ENCODE results near the gene ADAM17. TPM values are rescaled to one million over a fixed set of nuclear protein-coding genes. Genes with fewer than 3 reads are reported as not detected.

The ADAM17 gene
- polyA plus RNA-seq, 3 donors, result 30.2 to 34.8 (median 30.9) TPM

GRCh38 chr2:9519250-9519649, 36.4 kb downstream of the ADAM17 start:
- H3K36me3 Mint-ChIP-seq, result peaks cover 63 to 81% of the 10 kb centered on the region in 2 donors

GRCh38 chr2:9518780-9519179, 36.9 kb downstream of the ADAM17 start:
- no peak overlapping the region for H3K4me3 Mint-ChIP-seq

More at GRCh38 chr2:9519250-9519649, 36.4 kb downstream of the ADAM17 start:
- no peaks in the 10 kb centered on the region for H3K4me1 Mint-ChIP-seq
- peak overlapping the region in 1 of 2 donors; percentile 31 for H3K4me3 Mint-ChIP-seq
- Histone ChIP-seq H3K9me3 (replicated peaks in 1 of 2; ENCODE audit: control insufficient read depth in 1 of 2, insufficient read depth in 1 of 2, low read length in 2 of 2) (no peaks in the 10 kb centered on the region), H3K4me1 (ENCODE audit: control insufficient read depth in 1 of 2, insufficient read depth in 2 of 2, low read length in 2 of 2) (no peaks in the 10 kb centered on the region), H3K9ac (ENCODE audit: insufficient read depth, low read length, poor library complexity, severe bottlenecking) (no peak overlapping the region), H4K20me1 (ENCODE audit: insufficient read depth, low read length) (peaks cover 21% of the 10 kb centered on the region), H3K27ac (ENCODE audit: low read depth in 1 of 2, low read length in 2 of 2) (peak overlapping the region in 1 of 2 donors; percentile 51), H3K4me2 (replicated peaks; ENCODE audit: extremely low read depth, low read length, poor library complexity, severe bottlenecking) (no peak overlapping the region), H3K4me3 (replicated peaks in 1 of 3; ENCODE audit: low read depth in 2 of 3, low read length in 3 of 3) (no peak overlapping the region), H3K79me2 (ENCODE audit: insufficient read depth, low read length) (no peaks in the 10 kb centered on the region), H2AFZ (ENCODE audit: insufficient read depth, low read depth, low read length, poor library complexity, severe bottlenecking) (no peak overlapping the region), H3K27me3 (ENCODE audit: control insufficient read depth in 2 of 2, insufficient read depth in 2 of 2, low read length in 2 of 2) (no peaks in the 10 kb centered on the region), H3K36me3 (replicated peaks in 1 of 2; ENCODE audit: control insufficient read depth in 1 of 2, insufficient read depth in 2 of 2, low read length in 2 of 2) (peaks cover 72 to 95% of the 10 kb centered on the region in 2 donors)
- H3K27me3 Mint-ChIP-seq (ENCODE audit: low read depth in 3 of 3), result peaks cover 0 to 1% (median 0%) of the 10 kb centered on the region in 3 donors
- H3K27ac Mint-ChIP-seq, result peak overlapping the region in 4 of 7 donors; percentile 48 to 76 (median 68)
- peaks cover 0 to 6% (median 0%) of the 10 kb centered on the region in 7 donors for H3K9me3 Mint-ChIP-seq
- WGBS (ENCODE audit: insufficient coverage), result no CpG with 5 or more reads among the region's 2 CpGs
- intact Hi-C loops (cut with micrococcal nuclease), result loop anchor here in 1 of 2 donors (10.0 kb wide), 1 partner anchor 46 kb away; no protein-coding TSS in a partner anchor
- DNase-seq, result peak in 2 of 3 donors; percentile 7 to 12
- TF ChIP-seq CTCF (IDR thresholded peaks at IDR 0.05), result no peak

More at GRCh38 chr2:9518780-9519179, 36.9 kb downstream of the ADAM17 start:
- H3K79me2 ChIP-seq (ENCODE audit: insufficient read depth, low read length), result no peaks in the 10 kb centered on the region
- Mint-ChIP-seq H3K27me3 (ENCODE audit: low read depth in 3 of 3) (peaks cover 0 to 1% (median 0%) of the 10 kb centered on the region in 3 donors), H3K9me3 (peaks cover 0 to 6% (median 0%) of the 10 kb centered on the region in 7 donors), H3K4me1 (no peaks in the 10 kb centered on the region), H3K27ac (peak overlapping the region in 2 of 7 donors; percentile 30 to 76), H3K36me3 (peaks cover 62 to 81% of the 10 kb centered on the region in 2 donors)
- intact Hi-C loops (cut with micrococcal nuclease), result loop anchor here in 1 of 2 donors (10.0 kb wide), 1 partner anchor 46 kb away; no protein-coding TSS in a partner anchor
- no peak for TF ChIP-seq CTCF (IDR thresholded peaks at IDR 0.05)
- H3K9me3 ChIP-seq (replicated peaks in 1 of 2; ENCODE audit: control insufficient read depth in 1 of 2, insufficient read depth in 1 of 2, low read length in 2 of 2), result no peaks in the 10 kb centered on the region
- no peak overlapping the region for H3K9ac ChIP-seq (ENCODE audit: insufficient read depth, low read length, poor library complexity, severe bottlenecking)
- H4K20me1 ChIP-seq (ENCODE audit: insufficient read depth, low read length), result peaks cover 20% of the 10 kb centered on the region
- no peaks in the 10 kb centered on the region for H3K4me1 ChIP-seq (ENCODE audit: control insufficient read depth in 1 of 2, insufficient read depth in 2 of 2, low read length in 2 of 2)
- WGBS (ENCODE audit: insufficient coverage), result 95% methylated on average over 5 of the region's 7 CpGs
- peak overlapping the region in 1 of 2 donors; percentile 51 for H3K27ac ChIP-seq (ENCODE audit: low read depth in 1 of 2, low read length in 2 of 2)
- no peak overlapping the region for H3K4me3 ChIP-seq (replicated peaks in 1 of 3; ENCODE audit: low read depth in 2 of 3, low read length in 3 of 3)
- H3K27me3 ChIP-seq (ENCODE audit: control insufficient read depth in 2 of 2, insufficient read depth in 2 of 2, low read length in 2 of 2), result no peaks in the 10 kb centered on the region
- H3K4me2 ChIP-seq (replicated peaks; ENCODE audit: extremely low read depth, low read length, poor library complexity, severe bottlenecking), result no peak overlapping the region
- no peak for DNase-seq
- H2AFZ ChIP-seq (ENCODE audit: insufficient read depth, low read depth, low read length, poor library complexity, severe bottlenecking), result no peak overlapping the region
- peaks cover 70 to 93% of the 10 kb centered on the region in 2 donors for H3K36me3 ChIP-seq (replicated peaks in 1 of 2; ENCODE audit: control insufficient read depth in 1 of 2, insufficient read depth in 2 of 2, low read length in 2 of 2)
